Spleen (tissue), 7 donors: ENCODE measurements around the gene MRPS22.

ENCODE experiments used
- POLR2AphosphoS5 ChIP-seq, 3 donors: sonication (generic); formaldehyde crosslinking; IDR thresholded peaks; one replicate each; pipeline ENCODE4 v1.5.1; 2017; ENCODE audit warnings: antibody characterized with exemption in 3 of 3
- TF ChIP-seq, protein P1 (sequence below), 11 experiments: fragments of 200-600 bp in 7 of 11; fragments of 450-650 bp in 4 of 11; sonication (generic) in 4 of 11; IDR thresholded peaks in 8 of 11; conservative IDR thresholded peaks in 3 of 11; 1 replicate in 7 of 11; 2 replicates in 4 of 11; pipeline versions ENCODE4 v1.4.0 to v1.8.0; 2016 to 2021; ENCODE audit warnings: antibody characterized with exemption in 11 of 11, inconsistent platforms in 4 of 11, mild to moderate bottlenecking in 1 of 11
- donor health status: DM: no; HTN: no; CAD: no; lungs with moderate emphysema.
- donor health status: DM: no; HTN: no; CAD: no.
- donor health status: DM: no; HTN: no; CAD: no.

DNA sequence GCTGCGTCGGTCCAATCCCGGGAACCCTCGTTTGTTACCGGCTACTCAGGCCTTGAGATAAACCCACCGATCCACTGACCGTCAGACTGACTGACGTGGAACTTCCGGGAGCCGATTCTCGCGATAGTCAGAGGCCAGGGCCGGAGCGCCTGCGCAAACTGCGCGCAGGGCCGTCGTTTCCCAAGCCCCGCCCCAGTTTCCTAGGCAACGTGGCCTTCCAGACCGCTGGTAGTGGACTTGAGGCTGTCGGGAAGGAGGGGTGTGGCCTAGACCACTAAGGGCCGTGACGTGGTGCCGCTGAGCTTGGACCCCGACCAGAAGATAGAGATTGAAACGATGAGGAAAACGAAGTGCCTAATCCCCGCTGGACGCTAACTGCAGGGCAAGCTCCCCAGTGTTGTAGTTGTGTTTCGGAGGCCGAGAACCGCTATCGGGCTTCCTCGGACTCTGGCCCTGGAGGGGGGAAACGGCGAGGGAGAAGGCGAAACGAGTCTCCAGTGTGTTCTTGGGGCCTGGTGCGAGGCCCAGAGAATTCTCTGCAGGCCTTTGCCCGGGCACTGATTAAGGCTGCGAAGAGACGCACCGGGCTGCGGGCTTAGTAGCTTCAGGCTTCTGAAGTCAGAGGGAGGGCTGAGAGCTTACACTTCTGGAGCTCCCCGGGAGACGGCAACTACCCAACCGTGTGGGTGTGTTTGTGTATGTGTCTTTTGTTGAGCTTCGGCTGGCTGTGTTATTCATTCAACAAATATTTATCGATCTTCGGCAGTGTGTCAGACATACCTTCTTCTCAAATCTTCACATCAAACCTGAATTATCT, 45.9 kb downstream of the MRPS22 start, which contains the start of gene COPB2:
- TF ChIP-seq POLR2AphosphoS5 (IDR thresholded peaks at IDR 0.05): peak; percentile 91 to 95 (median 94)
- TF ChIP-seq, protein P1, sequence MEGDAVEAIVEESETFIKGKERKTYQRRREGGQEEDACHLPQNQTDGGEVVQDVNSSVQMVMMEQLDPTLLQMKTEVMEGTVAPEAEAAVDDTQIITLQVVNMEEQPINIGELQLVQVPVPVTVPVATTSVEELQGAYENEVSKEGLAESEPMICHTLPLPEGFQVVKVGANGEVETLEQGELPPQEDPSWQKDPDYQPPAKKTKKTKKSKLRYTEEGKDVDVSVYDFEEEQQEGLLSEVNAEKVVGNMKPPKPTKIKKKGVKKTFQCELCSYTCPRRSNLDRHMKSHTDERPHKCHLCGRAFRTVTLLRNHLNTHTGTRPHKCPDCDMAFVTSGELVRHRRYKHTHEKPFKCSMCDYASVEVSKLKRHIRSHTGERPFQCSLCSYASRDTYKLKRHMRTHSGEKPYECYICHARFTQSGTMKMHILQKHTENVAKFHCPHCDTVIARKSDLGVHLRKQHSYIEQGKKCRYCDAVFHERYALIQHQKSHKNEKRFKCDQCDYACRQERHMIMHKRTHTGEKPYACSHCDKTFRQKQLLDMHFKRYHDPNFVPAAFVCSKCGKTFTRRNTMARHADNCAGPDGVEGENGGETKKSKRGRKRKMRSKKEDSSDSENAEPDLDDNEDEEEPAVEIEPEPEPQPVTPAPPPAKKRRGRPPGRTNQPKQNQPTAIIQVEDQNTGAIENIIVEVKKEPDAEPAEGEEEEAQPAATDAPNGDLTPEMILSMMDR (IDR thresholded peaks at IDR 0.05 in 8 of 11, conservative IDR thresholded peaks at IDR 0.05 in 3 of 11): peak in 2 of 11 experiments; percentile 30 to 39
